ENCODE measurements around the gene B3GAT3. TPM values are rescaled to one million over a fixed set of nuclear protein-coding genes. Genes with fewer than 3 reads are reported as not detected.
A peak's percentile ranks its signal among the peaks of the same experiment; 100 is the strongest.
"Not testable (repeated sequence)": the region's sequence is repeated elsewhere in the genome, so short reads cannot be mapped to it uniquely, and the experiment has no call there.

Gene B3GAT3
- total and polyA plus RNA-seq, 10 donors = 25.2 to 65.7 (median 39.8) TPM

GRCh38 chr11:62621027-62621566 lies 689 bp downstream of the B3GAT3 start:
- H3K4me3 ChIP-seq = peak overlapping the region; percentile 72 to 91 (median 80)
- intact Hi-C loops (cut with DNase I; ENCODE audit: low total_unique reads) = no loop called here
- peak overlapping the region; percentile 78 to 95 (median 92) for H3K27ac ChIP-seq
- 30 to 36% (median 32%) methylated on average over 8 of the region's 8 CpGs for WGBS, 5 donors
- no peaks in the 10 kb centered on the region for H3K27me3 ChIP-seq (replicated peaks in 1 of 7)
- no peak for DNase-seq
- H3K4me1 ChIP-seq = peaks cover 13 to 35% (median 20%) of the 10 kb centered on the region in 6 donors
- TF ChIP-seq POLR2A (IDR thresholded peaks at IDR 0.05) (no peak), POLR2AphosphoS5 (IDR thresholded peaks at IDR 0.05) (no peak), CTCF (IDR thresholded peaks at IDR 0.05 in 8 of 11, conservative IDR thresholded peaks at IDR 0.05 in 3 of 11) (no peak)
- H3K36me3 ChIP-seq = peaks cover under 1 to 54% (median 26%) of the 10 kb centered on the region in 6 donors
- H3K9me3 ChIP-seq = no peaks in the 10 kb centered on the region

- 89 to 97% (median 96%) methylated on average over 10 to 14 of the region's 14 CpGs for WGBS, 5 donors
- intact Hi-C loops (cut with DNase I; ENCODE audit: low total_unique reads) = not testable (repeated sequence)
- peak in 1 of 3 donors; percentile 17 for TF ChIP-seq POLR2AphosphoS5 (IDR thresholded peaks at IDR 0.05)
These were observed 4.8 kb downstream of the B3GAT3 start for GRCh38 chr11:62616957-62617356.

GRCh38 chr11:62615521-62615920 lies 6.3 kb downstream of the B3GAT3 start:
- peaks cover 17 to 63% (median 38%) of the 10 kb centered on the region in 6 donors for H3K4me1 ChIP-seq
- intact Hi-C loops (cut with DNase I; ENCODE audit: low total_unique reads) = no loop called here
- DNase-seq = no peak

More at GRCh38 chr11:62616957-62617356, 4.8 kb downstream of the B3GAT3 start:
- not testable (repeated sequence) for H3K9me3 ChIP-seq; H3K4me3 ChIP-seq; H3K27ac ChIP-seq; DNase-seq; H3K27me3 ChIP-seq (replicated peaks in 1 of 7)
- Histone ChIP-seq H3K36me3 (peaks cover 0 to 56% (median 23%) of the 10 kb centered on the region in 6 donors), H3K4me1 (peaks cover 13 to 60% (median 32%) of the 10 kb centered on the region in 6 donors)

GRCh38 chr11:62614275-62614674 lies 7.5 kb downstream of the B3GAT3 start:
- peaks cover 0 to 69% (median 29%) of the 10 kb centered on the region in 6 donors for H3K36me3 ChIP-seq
- WGBS, 5 donors = 72 to 87% (median 81%) methylated on average over 8 of the region's 8 CpGs
- no peaks in the 10 kb centered on the region for H3K9me3 ChIP-seq
- intact Hi-C loops (cut with DNase I; ENCODE audit: low total_unique reads) = no loop called here
- H3K4me3 ChIP-seq = no peak overlapping the region
- peaks cover 16 to 63% (median 43%) of the 10 kb centered on the region in 6 donors for H3K4me1 ChIP-seq
- DNase-seq = no peak
- H3K27ac ChIP-seq = peak overlapping the region in 6 of 8 donors; percentile 95 to 99 (median 98)
- TF ChIP-seq POLR2A (IDR thresholded peaks at IDR 0.05) (no peak), CTCF (IDR thresholded peaks at IDR 0.05 in 8 of 11, conservative IDR thresholded peaks at IDR 0.05 in 3 of 11) (no peak), POLR2AphosphoS5 (IDR thresholded peaks at IDR 0.05) (peak in 1 of 3 donors; percentile 10)
- no peaks in the 10 kb centered on the region for H3K27me3 ChIP-seq (replicated peaks in 1 of 7)

More at GRCh38 chr11:62615521-62615920, 6.3 kb downstream of the B3GAT3 start:
- Histone ChIP-seq H3K27me3 (replicated peaks in 1 of 7) (no peaks in the 10 kb centered on the region), H3K27ac (peak overlapping the region in 2 of 8 donors; percentile 21 to 98), H3K4me3 (no peak overlapping the region), H3K9me3 (no peaks in the 10 kb centered on the region), H3K36me3 (peaks cover 0 to 62% (median 28%) of the 10 kb centered on the region in 6 donors)
- no peak for TF ChIP-seq POLR2A (IDR thresholded peaks at IDR 0.05)
- peak in 1 of 3 donors; percentile 16 for TF ChIP-seq POLR2AphosphoS5 (IDR thresholded peaks at IDR 0.05)
- 89 to 93% (median 90%) methylated on average over 6 to 7 of the region's 7 CpGs for WGBS, 5 donors

GRCh38 chr11:62613291-62613778 lies 8.5 kb downstream of the B3GAT3 start:
- H3K4me3 ChIP-seq = peak overlapping the region in 6 of 8 donors; percentile 55 to 86 (median 74)
- H3K9me3 ChIP-seq = no peaks in the 10 kb centered on the region
- H3K27ac ChIP-seq = peak overlapping the region; percentile 95 to 99 (median 98)
- intact Hi-C loops (cut with DNase I; ENCODE audit: low total_unique reads) = no loop called here
- TF ChIP-seq CTCF (IDR thresholded peaks at IDR 0.05 in 8 of 11, conservative IDR thresholded peaks at IDR 0.05 in 3 of 11) = no peak
- TF ChIP-seq POLR2A (IDR thresholded peaks at IDR 0.05) = no peak
- TF ChIP-seq POLR2AphosphoS5 (IDR thresholded peaks at IDR 0.05) = peak in 2 of 3 donors; percentile 3 to 66
- 41 to 73% (median 69%) methylated on average over 5 to 15 of the region's 15 CpGs for WGBS, 5 donors
- H3K36me3 ChIP-seq = peaks cover 0 to 69% (median 35%) of the 10 kb centered on the region in 6 donors
- no peaks in the 10 kb centered on the region for H3K27me3 ChIP-seq (replicated peaks in 1 of 7)
- DNase-seq = no peak
- peaks cover 16 to 68% (median 47%) of the 10 kb centered on the region in 6 donors for H3K4me1 ChIP-seq
